Spinal cord (tissue), 10 donors: Measurements from ENCODE around the gene KDM4F. TPM values are rescaled to one million over a fixed set of nuclear protein-coding genes. Genes with fewer than 3 reads are reported as not detected.

Source experiments
- DNase-seq, 6 donors: peaks; one replicate each; pipeline versions ENCODE4 v3.0.0 to v3.0.0-alpha.2; 2013 to 2015; ENCODE audit warnings: low spot score in 6 of 6, low read depth in 4 of 6
- H3K27ac ChIP-seq: one replicate; pipeline ENCODE4 v1.5.1; 2013; ENCODE audit warnings: low read depth, low read length, control low read depth
- H3K27me3 ChIP-seq: one replicate; pipeline ENCODE4 v1.6.1; 2013; ENCODE audit warnings: low read length; ENCODE audit not compliant: control insufficient read depth, insufficient read depth
- H3K36me3 ChIP-seq: one replicate; pipeline ENCODE4 v1.6.1; 2013; ENCODE audit warnings: low read length; ENCODE audit not compliant: control insufficient read depth, insufficient read depth
- H3K4me1 ChIP-seq: one replicate; pipeline ENCODE4 v1.6.1; 2013; ENCODE audit warnings: low read length; ENCODE audit not compliant: control insufficient read depth, insufficient read depth
- H3K4me3 ChIP-seq: one replicate; pipeline ENCODE4 v1.5.1; 2013; ENCODE audit warnings: low read depth, low read length, control low read depth
- H3K9me3 ChIP-seq: one replicate; pipeline ENCODE4 v1.6.1; 2013; ENCODE audit warnings: low read length; ENCODE audit not compliant: control insufficient read depth, insufficient read depth
- WGBS: methylation state at CpG from one replicate; pipeline ENCODE4 v1.1.5; 2013; ENCODE audit warnings: missing lambda C conversion rate; ENCODE audit not compliant: insufficient coverage; 5-methylcytosine and 5-hydroxymethylcytosine counted together
- polyA plus RNA-seq, 2 donors: library from polyadenylated mRNA; unstranded; fragments of 120-200 nt; gene quantifications; one replicate each; pipeline ENCODE4 v1.2.1, GENCODE V29; 2013; ENCODE audit not compliant: insufficient read length in 2 of 2
- total RNA-seq, 2 donors: library from RNA; depleted of rRNA in 1 of 2; stranded (reverse); fragments of 120-200 nt in 1 of 2; fragments of >200 nt in 1 of 2; gene quantifications; one replicate each; pipeline versions ENCODE4 v1.2.3 to v1.2.4, GENCODE V29; 2013 to 2014
- donor health status: healthy.

KDM4F gene
- total and polyA plus RNA-seq, 4 donors: 0.11 TPM; not detected in 3

DNA sequence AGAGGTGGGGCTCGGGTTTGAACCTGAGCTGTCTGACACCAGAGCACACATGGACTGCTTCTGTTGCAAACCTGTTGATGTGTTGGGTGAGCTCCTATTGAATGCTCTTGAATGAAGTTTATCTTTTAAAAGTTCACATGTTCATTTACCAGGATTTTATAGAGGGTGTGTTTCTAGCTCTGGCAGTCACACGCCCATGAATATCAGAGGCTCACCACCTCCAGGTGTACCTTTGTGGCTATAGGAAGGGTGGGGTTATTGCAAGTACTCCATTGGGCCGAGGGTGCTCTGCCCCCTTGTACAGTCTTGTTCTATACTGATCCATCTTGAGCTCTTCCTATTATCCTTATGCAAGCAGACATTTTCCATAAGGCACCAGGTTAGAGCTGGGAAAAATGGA is 49.6 kb downstream of the KDM4F start:
- DNase-seq: no peak
- no peaks in the 10 kb centered on the region for H3K27me3 ChIP-seq
- no peaks in the 10 kb centered on the region for H3K36me3 ChIP-seq
- no CpG with 5 or more reads among the region's 3 CpGs for WGBS
- H3K27ac ChIP-seq: no peak overlapping the region
- no peak overlapping the region for H3K4me3 ChIP-seq
- no peaks in the 10 kb centered on the region for H3K4me1 ChIP-seq
- no peaks in the 10 kb centered on the region for H3K9me3 ChIP-seq

- DNase-seq: no peak
- H3K36me3 ChIP-seq: no peaks in the 10 kb centered on the region
- WGBS: 80% methylated on average over 2 of the region's 4 CpGs
- no peak overlapping the region for H3K27ac ChIP-seq
- no peaks in the 10 kb centered on the region for H3K4me1 ChIP-seq
- H3K9me3 ChIP-seq: no peaks in the 10 kb centered on the region
- no peaks in the 10 kb centered on the region for H3K27me3 ChIP-seq
- H3K4me3 ChIP-seq: no peak overlapping the region
Measured at GRCh38 chr11:95100191-95100648, 51.0 kb downstream of the KDM4F start.

Other genes starting within 250 kb of the KDM4F start
- gene CWC15, start 75.9 kb upstream of the KDM4F start, total RNA-seq: 100 to 1,000 TPM in 1 of 2 donors, 10 to 100 TPM in 1; 51.8 to 109 TPM
- gene CWC15, start 75.9 kb upstream of the KDM4F start, polyA plus RNA-seq: 100 to 1,000 TPM; 106 to 114 TPM
- gene KDM4D, start 75.7 kb upstream of the KDM4F start, total RNA-seq: 1 to 10 TPM; 1.4 to 2.3 TPM
- 1 to 10 TPM; 2.4 to 2.6 TPM for gene KDM4D, start 75.7 kb upstream of the KDM4F start, polyA plus RNA-seq
- gene KDM4E, start 24.2 kb upstream of the KDM4F start, total RNA-seq: not detected
- under 1 TPM in 1 of 2 donors, not detected in 1; 0.11 TPM for gene KDM4E, start 24.2 kb upstream of the KDM4F start, polyA plus RNA-seq
- gene SRSF8, start 17.5 kb downstream of the KDM4F start, total RNA-seq: 10 to 100 TPM; 26.6 to 27.3 TPM
- gene SRSF8, start 17.5 kb downstream of the KDM4F start, polyA plus RNA-seq: 10 to 100 TPM; 65.0 to 79.6 TPM
- gene ENDOD1, start 40.4 kb downstream of the KDM4F start, total RNA-seq: 100 to 1,000 TPM in 1 of 2 donors, 10 to 100 TPM in 1; 57.1 to 109 TPM
- gene ENDOD1, start 40.4 kb downstream of the KDM4F start, polyA plus RNA-seq: 10 to 100 TPM; 41.2 to 44.4 TPM
- gene SESN3, start 181.8 kb downstream of the KDM4F start, total RNA-seq: 100 to 1,000 TPM; 101 to 162 TPM
- 100 to 1,000 TPM in 1 of 2 donors, 10 to 100 TPM in 1; 67.9 to 120 TPM for gene SESN3, start 181.8 kb downstream of the KDM4F start, polyA plus RNA-seq